Sigmoid colon (tissue), 7 donors: ENCODE measurements around the gene PET100. TPM values are rescaled to one million over a fixed set of nuclear protein-coding genes. Genes with fewer than 3 reads are reported as not detected.

Experiments used
- DNase-seq: peaks from one replicate; pipeline ENCODE4 v3.0.0-alpha.2; 2019
- H3K27ac ChIP-seq, 4 donors: fragments of 200-600 bp; sonication (generic); one replicate each; pipeline ENCODE4 v1.5.1; 2016 to 2019; ENCODE audit warnings: mild to moderate bottlenecking in 1 of 4
- H3K27me3 ChIP-seq, 3 donors: fragments of 200-600 bp; sonication (generic); one replicate each; pipeline ENCODE4 v1.5.1; 2019; ENCODE audit warnings: mild to moderate bottlenecking in 1 of 3
- H3K36me3 ChIP-seq, 4 donors: fragments of 200-600 bp; sonication (generic); one replicate each; pipeline ENCODE4 v1.5.1; 2016 to 2019
- H3K4me1 ChIP-seq, 4 donors: fragments of 200-600 bp; sonication (generic); one replicate each; pipeline ENCODE4 v1.5.1; 2017 to 2019
- H3K4me3 ChIP-seq, 4 donors: fragments of 200-600 bp; sonication (generic); one replicate each; pipeline ENCODE4 v1.5.1; 2017 to 2019; ENCODE audit warnings: mild to moderate bottlenecking in 2 of 4, moderate library complexity in 1 of 4
- H3K9me3 ChIP-seq, 4 donors: fragments of 200-600 bp in 3 of 4; sonication (generic) in 3 of 4; one replicate each; pipeline versions ENCODE4 v1.5.1 to v1.6.1; 2013 to 2019
- EP300 ChIP-seq, 4 donors: sonication (generic); formaldehyde crosslinking; IDR thresholded peaks; one replicate each; pipeline ENCODE4 v1.6.1; 2017; ENCODE audit warnings: antibody characterized with exemption in 4 of 4
- POLR2A ChIP-seq, 2 donors: fragments of 450-650 bp; IDR thresholded peaks; one replicate each; pipeline ENCODE4 v1.6.1; 2016; ENCODE audit warnings: antibody characterized with exemption in 2 of 2, mild to moderate bottlenecking in 2 of 2, moderate library complexity in 2 of 2
- POLR2AphosphoS5 ChIP-seq, 4 donors: sonication (generic); formaldehyde crosslinking; IDR thresholded peaks; one replicate each; pipeline ENCODE4 v1.6.1; 2017; ENCODE audit warnings: antibody characterized with exemption in 4 of 4
- WGBS, 2 donors: extraction: QIAGEN DNeasy Blood & Tissue Kit; methylation state at CpG; one replicate each; pipeline ENCODE4 v1.1.7; 2013; 5-methylcytosine and 5-hydroxymethylcytosine counted together
- intact Hi-C: fragments of 100-400 bp; cut with DNase I; formaldehyde crosslinking; loops from one replicate; pipeline ENCODE4 v1.15.1; 2023
- polyA plus RNA-seq, 3 donors: library from polyadenylated mRNA; stranded (reverse); fragments of 200-250 nt; gene quantifications; one replicate each; pipeline ENCODE4 v1.2.3, GENCODE V29; 2013
- total RNA-seq, 4 donors: library from RNA; depleted of rRNA; stranded (reverse); fragments of >200 nt; gene quantifications; one replicate each; pipeline ENCODE4 v1.1.0, GENCODE V29; 2016
- TF ChIP-seq, protein P1 (sequence below), 4 experiments: fragments of 450-650 bp in 3 of 4; fragments of 200-600 bp in 1 of 4; IDR thresholded peaks; one replicate each; pipeline ENCODE4 v1.5.1; 2016 to 2019; ENCODE audit warnings: antibody characterized with exemption in 4 of 4, mild to moderate bottlenecking in 3 of 4, moderate library complexity in 2 of 4
- donor health status: healthy with polysubstance abuse.
- donor health status: Bipolar disorder and iron deficiency.
- donor health status: healthy.

Gene PET100
- total and polyA plus RNA-seq, 7 donors = 10.8 to 70.9 (median 37.1) TPM

DNA sequence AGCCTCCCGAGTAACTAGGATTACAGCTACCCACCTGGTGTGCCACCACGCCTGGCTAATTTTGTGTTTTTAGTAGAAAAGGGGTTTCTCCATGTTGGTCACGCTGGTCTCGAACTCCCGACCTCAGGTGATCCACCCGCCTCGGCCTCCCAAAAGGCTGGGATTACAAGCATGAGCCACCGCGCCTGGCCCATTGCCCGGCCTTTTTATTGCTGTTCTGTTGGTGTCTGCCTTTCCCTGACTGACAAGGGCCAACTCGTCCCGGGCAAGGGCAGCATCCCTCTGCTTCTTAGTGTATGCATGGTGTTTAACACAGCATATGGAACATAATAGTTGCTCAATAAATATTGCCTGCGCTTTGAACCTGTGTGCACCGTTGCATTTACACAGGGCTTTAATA is 33.1 kb downstream of the PET100 start:
- Histone ChIP-seq H3K36me3 (no peaks in the 10 kb centered on the region), H3K27me3 (peaks cover 0 to 11% (median 9%) of the 10 kb centered on the region in 3 donors), H3K27ac (no peak overlapping the region), H3K4me1 (no peaks in the 10 kb centered on the region), H3K4me3 (no peak overlapping the region), H3K9me3 (no peaks in the 10 kb centered on the region)
- WGBS, 2 donors = 36 to 80% methylated on average over 14 of the region's 14 CpGs
- intact Hi-C loops = no loop called here
- DNase-seq = no peak
- TF ChIP-seq, protein P1, sequence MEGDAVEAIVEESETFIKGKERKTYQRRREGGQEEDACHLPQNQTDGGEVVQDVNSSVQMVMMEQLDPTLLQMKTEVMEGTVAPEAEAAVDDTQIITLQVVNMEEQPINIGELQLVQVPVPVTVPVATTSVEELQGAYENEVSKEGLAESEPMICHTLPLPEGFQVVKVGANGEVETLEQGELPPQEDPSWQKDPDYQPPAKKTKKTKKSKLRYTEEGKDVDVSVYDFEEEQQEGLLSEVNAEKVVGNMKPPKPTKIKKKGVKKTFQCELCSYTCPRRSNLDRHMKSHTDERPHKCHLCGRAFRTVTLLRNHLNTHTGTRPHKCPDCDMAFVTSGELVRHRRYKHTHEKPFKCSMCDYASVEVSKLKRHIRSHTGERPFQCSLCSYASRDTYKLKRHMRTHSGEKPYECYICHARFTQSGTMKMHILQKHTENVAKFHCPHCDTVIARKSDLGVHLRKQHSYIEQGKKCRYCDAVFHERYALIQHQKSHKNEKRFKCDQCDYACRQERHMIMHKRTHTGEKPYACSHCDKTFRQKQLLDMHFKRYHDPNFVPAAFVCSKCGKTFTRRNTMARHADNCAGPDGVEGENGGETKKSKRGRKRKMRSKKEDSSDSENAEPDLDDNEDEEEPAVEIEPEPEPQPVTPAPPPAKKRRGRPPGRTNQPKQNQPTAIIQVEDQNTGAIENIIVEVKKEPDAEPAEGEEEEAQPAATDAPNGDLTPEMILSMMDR (IDR thresholded peaks at IDR 0.05) = no peak
- no peak for TF ChIP-seq POLR2A (IDR thresholded peaks at IDR 0.05)
- no peak for TF ChIP-seq EP300 (IDR thresholded peaks at IDR 0.05)
- TF ChIP-seq POLR2AphosphoS5 (IDR thresholded peaks at IDR 0.05) = no peak

DNA sequence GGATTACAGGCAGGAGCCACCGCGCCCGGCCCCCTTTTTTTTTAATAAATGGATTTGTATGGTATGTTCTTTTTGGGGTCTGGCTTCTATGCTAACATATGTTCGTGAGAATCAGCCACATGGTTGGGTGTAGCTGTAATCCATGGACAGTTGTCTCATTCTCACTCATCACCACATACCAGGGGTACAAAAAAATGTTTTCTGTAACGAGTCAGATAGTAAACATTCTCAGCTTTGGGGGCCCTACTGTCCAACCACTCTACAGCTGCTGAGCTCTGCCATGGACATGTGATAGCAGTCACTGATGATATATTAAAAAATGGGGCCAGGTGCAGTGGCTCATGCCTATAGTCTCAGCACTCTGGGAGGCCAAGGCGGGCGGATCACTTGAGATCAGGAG is 34.1 kb downstream of the PET100 start:
- DNase-seq = no peak
- 77 to 87% methylated on average over 7 of the region's 7 CpGs for WGBS, 2 donors
- H3K27ac ChIP-seq = no peak overlapping the region
- H3K36me3 ChIP-seq = no peaks in the 10 kb centered on the region
- H3K27me3 ChIP-seq = peaks cover 0 to 15% (median 9%) of the 10 kb centered on the region in 3 donors
- intact Hi-C loops = no loop called here
- no peaks in the 10 kb centered on the region for H3K9me3 ChIP-seq
- TF ChIP-seq EP300 (IDR thresholded peaks at IDR 0.05) (no peak), POLR2AphosphoS5 (IDR thresholded peaks at IDR 0.05) (no peak), POLR2A (IDR thresholded peaks at IDR 0.05) (no peak)
- TF ChIP-seq, protein P1 (IDR thresholded peaks at IDR 0.05) = no peak
- H3K4me1 ChIP-seq = no peaks in the 10 kb centered on the region
- H3K4me3 ChIP-seq = no peak overlapping the region

DNA sequence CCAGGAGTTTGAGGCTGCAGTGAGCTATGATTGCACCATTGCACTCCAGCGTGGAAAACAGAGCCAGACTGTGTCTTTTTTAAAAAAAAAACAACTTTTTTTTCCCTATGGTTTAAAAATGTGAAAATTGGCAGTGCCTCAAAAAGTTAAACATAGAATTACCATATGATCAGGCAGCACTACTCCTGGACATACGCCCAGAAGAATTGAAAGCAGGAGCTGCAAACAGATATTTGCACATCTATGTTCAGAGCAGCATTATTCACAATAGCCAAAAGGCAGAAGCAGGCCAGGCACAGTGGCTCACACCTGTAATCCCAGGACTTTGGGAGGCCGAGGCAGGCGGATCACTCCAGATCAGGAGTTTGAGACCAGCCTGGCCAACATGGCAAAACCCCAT is 35.5 kb downstream of the PET100 start:
- no peak for DNase-seq
- peaks cover 0 to 27% (median 18%) of the 10 kb centered on the region in 3 donors for H3K27me3 ChIP-seq
- H3K27ac ChIP-seq = no peak overlapping the region
- no peak overlapping the region for H3K4me3 ChIP-seq
- H3K36me3 ChIP-seq = no peaks in the 10 kb centered on the region
- H3K4me1 ChIP-seq = no peaks in the 10 kb centered on the region
- intact Hi-C loops = no loop called here
- TF ChIP-seq POLR2AphosphoS5 (IDR thresholded peaks at IDR 0.05) = no peak
- TF ChIP-seq POLR2A (IDR thresholded peaks at IDR 0.05) = no peak
- no peak for TF ChIP-seq EP300 (IDR thresholded peaks at IDR 0.05)
- TF ChIP-seq, protein P1 (IDR thresholded peaks at IDR 0.05) = no peak
- WGBS, 2 donors = 34 to 69% methylated on average over 4 of the region's 4 CpGs
- H3K9me3 ChIP-seq = no peaks in the 10 kb centered on the region

- 70 to 71% methylated on average over 9 of the region's 9 CpGs for WGBS, 2 donors
- Histone ChIP-seq H3K9me3 (no peaks in the 10 kb centered on the region), H3K36me3 (no peaks in the 10 kb centered on the region), H3K4me1 (no peaks in the 10 kb centered on the region), H3K27me3 (peaks cover 0 to 40% (median 20%) of the 10 kb centered on the region in 3 donors), H3K4me3 (no peak within 1 kb of the TSS), H3K27ac (no peak within 1 kb of the TSS)
- intact Hi-C loops = no loop called here
- TF ChIP-seq, protein P1 (IDR thresholded peaks at IDR 0.05) = no peak
- TF ChIP-seq POLR2A (IDR thresholded peaks at IDR 0.05) (no peak), EP300 (IDR thresholded peaks at IDR 0.05) (no peak), POLR2AphosphoS5 (IDR thresholded peaks at IDR 0.05) (no peak)
- DNase-seq = no peak
Measured at GRCh38 chr19:7668842-7669241, 39.2 kb downstream of the PET100 start, which contains the start of gene RETN. Gene RETN (plus strand): TSS chr19:7669049. CDS start chr19:7669327, 278 bp downstream.

- DNase-seq = no peak
- Histone ChIP-seq H3K27ac (no peak overlapping the region), H3K9me3 (no peaks in the 10 kb centered on the region), H3K36me3 (no peaks in the 10 kb centered on the region), H3K4me3 (no peak overlapping the region), H3K4me1 (no peaks in the 10 kb centered on the region), H3K27me3 (peaks cover 0 to 40% (median 20%) of the 10 kb centered on the region in 3 donors)
- 33 to 42% methylated on average over 9 of the region's 9 CpGs for WGBS, 2 donors
- TF ChIP-seq, protein P1 (IDR thresholded peaks at IDR 0.05) = no peak
- no peak for TF ChIP-seq POLR2A (IDR thresholded peaks at IDR 0.05)
- TF ChIP-seq EP300 (IDR thresholded peaks at IDR 0.05) = no peak
- TF ChIP-seq POLR2AphosphoS5 (IDR thresholded peaks at IDR 0.05) = no peak
- intact Hi-C loops = no loop called here
Measured at GRCh38 chr19:7669641-7670040, 40.0 kb downstream of the PET100 start.
